NK-92 (cell line): ENCODE measurements around the gene ADAMTS17.

Experiments used
- DNase-seq: peaks from one replicate; lab custom pipeline; 2025; ENCODE audit not compliant: unreplicated experiment; lab: John Stamatoyannopoulos, UW

The ADAMTS17 gene

DNA sequence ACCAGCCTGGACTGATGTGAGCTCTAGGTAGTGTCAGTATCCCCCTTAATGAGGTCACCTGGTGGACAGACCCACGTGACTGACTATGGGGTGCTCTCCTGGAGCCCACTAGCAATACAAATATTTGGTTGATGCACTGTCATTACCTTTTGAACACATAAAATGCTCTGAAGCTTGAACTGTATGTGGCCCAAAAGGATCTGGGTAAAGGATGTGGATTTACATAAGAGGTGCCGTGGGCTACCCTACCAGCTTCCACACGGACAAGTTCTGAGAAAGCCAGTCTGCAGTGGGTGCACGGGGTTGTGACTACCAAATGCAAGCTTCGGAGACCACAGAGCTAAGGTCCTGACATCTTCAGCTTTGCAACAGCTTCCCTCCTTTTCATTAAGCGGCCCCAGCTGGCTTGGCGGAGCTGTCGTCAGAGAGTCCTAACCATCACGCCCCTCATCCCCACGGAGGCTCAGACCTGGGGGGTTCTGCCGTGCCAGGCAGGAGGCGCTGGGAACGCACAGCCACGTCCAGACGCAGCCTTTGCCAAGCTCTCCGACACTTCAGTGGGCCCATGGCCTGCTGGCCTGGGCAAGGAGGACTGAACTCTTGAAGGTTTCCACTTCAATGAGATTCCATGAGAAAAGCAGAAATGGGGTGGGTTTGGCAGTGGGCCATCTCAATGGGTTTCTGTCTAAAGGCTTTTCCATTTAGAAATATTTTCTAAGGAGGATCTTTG, 228.3 kb downstream of the ADAMTS17 start:
- no peak for DNase-seq

DNA sequence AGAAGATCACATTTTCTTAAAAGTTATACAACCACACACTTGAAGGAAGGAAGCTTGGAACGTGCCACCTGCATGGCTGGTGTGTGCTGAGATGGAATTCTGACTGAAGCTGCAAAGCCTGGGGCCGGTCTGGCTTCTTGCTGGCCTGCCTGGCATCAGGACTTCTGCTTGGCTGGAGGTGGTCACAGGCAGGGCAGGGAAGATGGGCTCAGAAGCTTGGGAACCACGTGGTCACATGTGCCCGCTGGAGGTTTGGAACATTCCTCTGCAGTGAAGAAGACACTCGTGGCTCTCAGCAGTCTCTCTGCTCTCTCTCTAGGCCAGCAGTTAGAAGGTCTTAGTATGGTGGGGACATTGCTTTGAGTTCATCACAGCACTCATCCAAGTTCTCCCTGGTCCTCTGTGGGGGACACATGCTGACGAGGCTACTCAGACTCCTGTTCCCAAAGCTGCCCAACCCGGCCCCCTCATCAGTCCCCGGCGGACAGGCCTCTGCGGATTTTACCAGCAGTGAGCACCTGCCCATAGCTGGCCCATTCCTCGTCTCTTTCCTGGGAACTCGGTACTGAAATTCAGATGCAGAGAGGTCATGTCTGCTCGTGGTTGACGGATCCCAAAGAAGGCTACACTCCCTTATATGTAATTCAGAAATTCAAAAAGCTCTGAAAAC, 229.0 kb downstream of the ADAMTS17 start:
- DNase-seq = no peak

DNA sequence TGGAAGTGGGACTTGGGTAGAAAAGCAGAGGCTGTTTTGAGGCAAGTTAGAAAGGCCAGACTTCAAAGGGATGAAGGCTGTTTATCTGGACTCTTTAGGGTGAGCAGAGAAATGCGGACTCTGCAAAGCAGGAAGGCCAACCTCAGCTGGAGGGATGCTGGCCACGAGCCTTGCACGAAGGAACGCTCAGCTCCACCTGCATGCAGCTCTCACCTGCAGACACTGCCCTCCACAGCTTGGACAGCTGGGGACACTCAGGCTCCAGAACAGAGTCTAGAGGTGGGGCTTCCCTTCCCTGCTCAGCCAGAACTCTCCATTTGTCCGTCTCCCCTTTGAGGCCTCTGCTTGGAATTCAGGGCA, 229.7 kb downstream of the ADAMTS17 start:
- no peak for DNase-seq

DNA sequence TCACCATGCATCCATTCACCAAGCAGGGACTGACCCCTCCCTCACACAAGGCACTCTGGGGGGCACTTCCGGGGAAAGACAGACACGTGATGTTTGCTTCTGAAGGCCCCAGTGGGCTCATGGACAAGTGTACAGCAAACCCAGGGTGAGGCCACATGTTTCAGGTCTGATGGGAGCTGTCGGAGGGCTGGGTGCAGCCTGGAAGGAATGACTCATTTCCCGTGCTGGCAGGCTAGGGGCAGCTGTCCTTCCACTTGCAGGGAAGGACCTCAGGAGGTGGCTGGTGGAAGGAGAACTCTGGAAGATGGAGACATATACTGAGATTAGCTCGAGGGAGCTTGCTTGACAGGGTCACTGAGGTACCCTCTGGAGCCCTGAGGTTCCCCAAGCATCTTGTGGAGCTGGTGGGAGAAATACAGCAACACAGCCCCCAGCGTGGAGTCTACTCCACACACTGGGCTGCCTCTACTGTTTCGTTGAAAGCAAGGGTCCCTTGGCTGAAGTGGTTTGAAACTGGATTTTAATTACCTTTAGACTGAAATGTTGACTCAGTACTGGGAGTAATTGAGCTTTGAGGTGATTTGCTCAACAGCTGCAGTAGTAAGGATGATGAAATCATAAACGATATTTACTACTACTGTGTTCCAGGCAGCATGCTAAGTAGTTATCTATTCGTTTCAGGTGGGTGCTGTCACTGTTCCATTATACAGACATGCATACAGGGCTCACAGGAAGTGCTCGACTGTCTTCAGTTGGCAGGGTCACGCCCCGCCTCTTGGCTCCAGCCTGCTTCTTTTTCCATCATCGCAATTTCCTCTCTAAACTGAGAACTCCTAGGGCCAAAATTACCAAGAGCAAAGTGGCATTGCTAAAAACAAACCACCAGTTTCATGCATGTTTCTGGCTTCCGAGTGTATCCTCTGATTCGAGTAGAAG, 230.4 kb downstream of the ADAMTS17 start:
- DNase-seq = no peak

DNA sequence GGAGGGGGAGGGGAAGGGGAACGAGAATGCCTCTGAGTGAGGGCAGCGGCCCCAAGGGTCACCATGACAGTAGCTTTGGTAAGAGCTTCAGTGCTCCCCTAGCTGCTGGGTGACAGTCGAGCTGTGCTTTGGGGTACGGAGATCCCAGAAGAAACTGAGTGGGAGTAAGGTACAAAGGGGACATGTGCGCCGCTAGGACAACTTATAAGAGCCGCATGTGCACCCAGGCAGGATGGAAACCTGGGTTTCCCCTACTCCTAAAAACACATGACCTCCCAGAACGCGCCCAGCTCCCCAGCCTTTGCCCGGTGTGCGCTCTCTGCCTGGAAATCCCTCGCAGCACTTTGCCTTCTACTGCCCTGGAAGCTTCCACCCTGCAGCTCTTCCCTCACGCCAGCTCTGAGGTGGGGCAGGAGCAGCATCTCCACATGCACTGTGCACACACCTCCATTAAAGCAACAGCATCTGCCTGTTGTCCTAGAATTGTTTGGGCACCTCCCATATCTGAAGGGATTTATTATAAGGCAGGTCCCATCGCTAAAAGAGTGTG, 232.2 kb downstream of the ADAMTS17 start:
- DNase-seq = no peak

DNA sequence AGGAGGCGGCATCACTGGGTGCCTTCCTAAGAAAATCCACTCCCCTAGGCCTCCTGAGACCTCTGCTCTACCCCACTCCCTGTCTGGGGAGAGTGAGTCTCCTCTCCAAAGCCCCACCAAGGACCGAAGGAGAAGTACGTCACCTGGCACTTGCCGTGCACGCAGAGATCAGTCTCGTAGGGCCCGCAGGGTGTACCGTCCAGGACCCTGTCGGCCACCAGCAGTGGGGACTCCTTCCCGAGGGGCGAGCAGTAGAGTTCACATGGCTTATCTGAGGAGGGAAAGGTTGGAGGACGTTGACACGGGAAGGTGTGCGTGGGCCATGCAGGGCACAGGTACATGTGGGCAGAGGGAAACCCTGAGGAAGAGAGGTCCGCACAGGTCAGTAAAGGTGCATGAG, 232.9 kb downstream of the ADAMTS17 start:
- DNase-seq = no peak

DNA sequence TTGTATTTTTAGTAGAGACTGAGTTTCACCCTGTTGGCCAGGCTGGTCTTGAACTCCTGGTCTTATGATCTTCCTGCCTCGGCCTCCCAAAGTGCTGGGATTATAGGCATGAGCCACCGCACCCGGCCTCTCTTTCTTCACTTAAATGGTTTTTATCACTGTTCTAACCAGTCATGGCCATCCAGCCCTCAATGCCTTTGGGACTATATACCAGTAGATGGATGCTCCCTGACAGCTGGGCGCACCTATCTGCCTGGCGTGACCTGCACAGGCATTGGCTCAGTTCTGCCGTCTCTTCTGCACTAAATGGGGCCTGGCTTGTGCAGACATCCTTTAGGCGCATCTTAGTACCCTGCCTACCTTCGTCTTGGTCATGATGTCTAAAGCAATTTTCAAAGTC, 233.4 kb downstream of the ADAMTS17 start:
- DNase-seq = no peak

DNA sequence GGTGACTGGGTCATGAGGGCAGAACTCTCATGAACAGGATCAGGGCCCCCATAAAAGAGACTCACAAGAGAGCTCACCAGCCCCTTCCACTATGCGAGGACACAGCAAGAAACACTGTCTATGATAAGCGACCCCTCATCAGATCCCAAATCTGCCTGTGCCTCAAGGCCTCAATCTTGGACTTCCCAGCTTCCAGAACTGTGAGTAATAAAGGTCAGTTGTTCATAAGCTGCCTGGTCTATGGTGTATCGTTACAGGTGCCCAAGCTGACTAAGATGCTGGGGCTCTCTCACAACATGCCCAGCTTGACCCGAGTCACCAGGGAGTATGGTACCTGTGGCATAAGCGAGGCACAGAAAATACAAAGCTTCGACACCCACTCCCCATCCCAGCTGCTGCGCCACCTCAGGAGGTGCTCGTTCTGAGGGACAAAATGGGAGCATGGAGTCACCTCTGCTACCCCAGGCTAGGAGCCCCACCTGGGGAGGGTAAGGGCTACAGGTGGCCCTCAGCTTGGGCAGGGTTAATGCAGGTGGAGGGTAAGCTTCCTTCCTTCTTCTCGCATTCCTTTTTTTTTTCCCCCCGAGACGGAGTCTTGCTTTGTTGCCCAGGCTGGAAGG, 234.1 kb downstream of the ADAMTS17 start:
- DNase-seq = no peak

DNA sequence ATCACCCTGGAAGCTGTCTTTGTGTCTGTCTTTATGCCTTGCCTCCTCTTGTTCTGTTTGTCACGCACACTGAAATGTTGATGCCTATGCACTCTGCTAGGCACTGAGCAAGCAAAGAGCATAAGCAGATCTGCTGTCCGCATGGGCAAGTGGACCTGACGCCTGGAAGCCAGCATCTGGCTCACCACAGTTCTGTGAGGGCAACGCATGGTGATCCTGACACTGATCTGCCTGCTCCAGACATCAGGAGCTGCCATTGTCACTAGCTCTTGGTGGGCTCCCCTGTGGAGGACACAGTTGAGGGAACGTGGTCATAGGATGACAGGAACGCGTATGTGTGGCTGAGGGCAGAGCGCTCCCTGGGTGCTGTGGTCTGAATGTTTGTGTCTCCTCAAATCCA, 234.6 kb downstream of the ADAMTS17 start:
- DNase-seq = no peak

DNA sequence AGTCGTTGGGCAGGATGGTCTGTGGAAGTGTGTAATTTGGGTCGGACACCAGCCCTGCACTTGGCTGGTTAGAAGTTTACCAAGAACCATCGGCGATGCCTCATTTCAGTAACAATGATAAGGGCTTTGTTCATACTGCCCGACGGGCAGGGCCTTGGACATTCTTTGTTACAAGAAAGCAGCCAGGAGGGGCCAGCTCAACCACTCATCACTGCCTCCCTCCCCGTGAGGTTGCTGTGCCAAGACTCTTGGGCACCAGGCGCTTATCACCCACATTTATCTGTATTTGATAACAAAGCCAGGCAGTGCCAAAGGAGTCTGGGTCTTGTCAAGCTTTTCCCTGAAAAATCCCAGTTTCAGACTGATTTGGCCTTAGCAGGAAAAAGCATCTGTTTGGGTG, 235.0 kb downstream of the ADAMTS17 start:
- no peak for DNase-seq

DNA sequence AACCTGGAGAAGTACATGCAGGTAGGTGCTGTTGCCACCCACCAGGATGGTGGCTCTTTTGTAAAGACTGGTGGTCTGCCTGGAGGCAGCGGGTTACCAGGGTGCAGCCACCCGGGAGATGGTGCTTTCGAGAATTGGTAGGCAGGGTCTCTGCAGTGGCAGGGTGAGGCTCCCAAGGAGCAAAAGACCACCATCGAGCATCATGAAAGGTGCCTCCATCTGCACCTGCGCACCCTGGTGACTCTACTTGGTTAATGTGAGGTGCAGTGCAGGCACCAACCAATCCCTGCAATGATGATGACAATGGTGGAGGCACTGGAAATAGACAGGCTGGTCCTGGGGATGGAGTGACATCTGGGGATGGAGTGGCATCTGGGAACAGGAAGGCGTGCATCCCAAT, 236.7 kb downstream of the ADAMTS17 start:
- no peak for DNase-seq

DNA sequence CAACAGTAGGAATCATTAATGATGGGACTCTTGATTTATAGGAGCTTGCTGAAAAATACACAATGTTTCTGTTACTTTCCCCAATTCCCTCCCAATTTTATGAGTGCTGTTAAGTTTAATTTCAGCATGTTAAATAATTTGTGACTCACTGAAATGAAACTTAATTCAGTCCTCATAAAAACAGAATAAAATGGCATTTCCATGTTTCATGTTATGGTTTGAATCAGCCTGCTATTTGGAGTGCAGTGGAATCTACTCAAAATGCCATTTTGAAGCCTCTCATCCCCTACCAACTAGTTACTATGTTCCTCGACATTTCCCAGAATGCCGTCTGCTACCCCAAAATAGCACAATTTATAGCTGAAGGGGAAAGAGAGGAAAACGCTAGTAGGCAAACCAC, 237.5 kb downstream of the ADAMTS17 start:
- no peak for DNase-seq

DNA sequence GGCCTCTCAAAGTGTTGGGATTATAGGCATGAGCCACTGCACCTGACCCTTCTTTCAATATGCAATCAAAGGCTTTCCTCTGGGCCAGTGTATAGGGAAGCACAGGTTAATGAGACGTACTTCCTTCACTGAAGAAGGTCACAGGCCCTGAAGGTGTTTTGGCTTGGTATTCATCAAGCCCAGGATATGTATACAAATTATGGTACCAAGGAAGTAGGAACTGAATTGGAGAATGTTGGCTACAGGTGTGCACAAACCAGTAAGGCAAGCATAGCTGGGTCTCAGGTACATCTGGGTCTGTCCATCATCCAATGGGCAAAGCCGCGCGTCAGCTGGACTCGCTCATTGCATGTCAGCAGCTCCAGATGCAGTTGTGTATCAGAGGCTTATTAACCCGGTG, 237.9 kb downstream of the ADAMTS17 start:
- no peak for DNase-seq

DNA sequence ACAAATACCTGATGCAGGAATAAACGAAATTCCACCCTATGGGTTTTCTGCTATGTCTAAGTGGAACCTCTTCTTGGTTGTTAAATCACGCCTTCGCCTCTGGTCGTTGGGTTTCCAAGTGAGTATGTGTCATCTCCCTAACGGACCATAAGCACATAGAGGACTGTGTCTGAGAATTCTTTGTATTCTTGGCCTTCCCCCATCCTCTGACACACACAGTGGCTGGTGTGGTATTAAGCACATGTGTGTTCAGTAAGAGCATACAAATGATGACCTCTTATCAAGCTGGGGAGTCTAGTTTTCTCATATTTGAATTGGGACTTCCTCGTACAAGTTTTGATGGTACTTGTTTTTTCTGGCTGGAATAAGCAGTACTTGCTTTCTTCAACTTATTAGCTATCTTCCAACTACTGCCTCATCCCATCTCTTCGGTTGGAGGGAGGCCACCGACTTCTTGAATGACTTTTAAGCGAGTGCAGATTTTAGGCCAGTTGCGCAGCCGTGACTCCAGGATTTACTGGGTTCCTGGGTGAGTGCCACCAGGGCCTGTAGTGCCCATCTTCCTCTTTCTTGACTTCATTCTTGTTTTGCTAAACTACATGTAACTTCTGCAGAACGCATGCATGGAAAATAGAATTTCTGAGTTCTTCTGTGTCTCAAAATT, 240.2 kb downstream of the ADAMTS17 start:
- DNase-seq = no peak

DNA sequence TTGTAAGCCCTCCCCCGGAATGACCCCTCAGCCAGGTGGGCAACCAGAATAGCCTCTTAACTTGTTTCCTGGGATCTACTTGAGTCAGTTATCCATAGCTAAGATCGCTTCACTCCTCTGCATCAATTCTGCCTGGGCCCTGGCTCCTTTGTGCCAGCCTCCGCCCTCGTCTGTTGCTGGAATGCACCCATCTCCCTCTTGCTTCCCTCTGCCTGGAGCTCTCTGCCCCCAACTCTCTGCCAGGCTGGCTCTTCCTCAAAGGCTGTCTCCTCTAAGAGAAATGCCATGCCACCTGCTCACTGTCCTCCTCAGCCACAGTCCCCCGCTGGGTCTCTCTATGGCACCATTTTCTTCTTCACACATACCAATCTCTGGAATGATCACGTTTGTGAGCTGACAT, 240.8 kb downstream of the ADAMTS17 start:
- DNase-seq = no peak

DNA sequence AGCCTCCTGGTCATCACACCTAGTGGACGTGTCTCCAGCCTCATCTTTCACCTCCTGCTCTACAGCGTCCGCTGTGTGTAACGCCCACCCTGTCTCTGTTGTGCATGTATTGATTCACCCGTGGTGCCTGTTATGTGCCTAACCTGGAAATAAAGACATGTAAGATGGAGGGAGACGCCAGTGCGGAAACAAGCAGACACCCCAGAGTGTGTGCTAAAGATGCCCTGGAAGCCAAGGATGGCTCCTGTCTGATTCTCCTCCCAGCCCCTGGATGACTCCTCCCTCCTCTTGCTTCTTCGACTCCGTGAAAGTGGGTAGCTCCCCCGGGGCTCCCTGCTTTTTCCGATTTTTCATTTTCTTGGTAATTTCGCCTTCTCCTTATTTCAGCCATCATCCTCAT, 241.8 kb downstream of the ADAMTS17 start:
- no peak for DNase-seq

DNA sequence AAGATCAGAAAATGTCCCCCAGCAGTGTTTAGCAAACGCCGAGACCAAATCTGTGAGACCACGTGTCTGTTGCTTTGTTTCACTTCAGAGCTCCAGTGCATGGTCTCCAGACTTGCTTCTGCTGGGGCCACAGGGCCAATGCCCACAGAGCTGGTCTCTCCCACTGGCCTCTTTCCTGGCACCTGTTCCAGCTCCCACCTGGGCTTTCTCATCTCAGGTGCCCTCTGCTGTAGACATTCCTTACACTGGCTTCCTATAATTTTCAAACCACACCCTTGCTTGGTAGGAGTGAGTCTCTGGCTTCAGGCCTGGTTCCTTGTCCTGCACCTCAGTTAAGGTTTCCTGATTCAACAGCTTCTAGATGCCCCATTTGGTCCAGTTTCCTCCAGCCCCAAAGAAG, 243.1 kb downstream of the ADAMTS17 start:
- DNase-seq = no peak

DNA sequence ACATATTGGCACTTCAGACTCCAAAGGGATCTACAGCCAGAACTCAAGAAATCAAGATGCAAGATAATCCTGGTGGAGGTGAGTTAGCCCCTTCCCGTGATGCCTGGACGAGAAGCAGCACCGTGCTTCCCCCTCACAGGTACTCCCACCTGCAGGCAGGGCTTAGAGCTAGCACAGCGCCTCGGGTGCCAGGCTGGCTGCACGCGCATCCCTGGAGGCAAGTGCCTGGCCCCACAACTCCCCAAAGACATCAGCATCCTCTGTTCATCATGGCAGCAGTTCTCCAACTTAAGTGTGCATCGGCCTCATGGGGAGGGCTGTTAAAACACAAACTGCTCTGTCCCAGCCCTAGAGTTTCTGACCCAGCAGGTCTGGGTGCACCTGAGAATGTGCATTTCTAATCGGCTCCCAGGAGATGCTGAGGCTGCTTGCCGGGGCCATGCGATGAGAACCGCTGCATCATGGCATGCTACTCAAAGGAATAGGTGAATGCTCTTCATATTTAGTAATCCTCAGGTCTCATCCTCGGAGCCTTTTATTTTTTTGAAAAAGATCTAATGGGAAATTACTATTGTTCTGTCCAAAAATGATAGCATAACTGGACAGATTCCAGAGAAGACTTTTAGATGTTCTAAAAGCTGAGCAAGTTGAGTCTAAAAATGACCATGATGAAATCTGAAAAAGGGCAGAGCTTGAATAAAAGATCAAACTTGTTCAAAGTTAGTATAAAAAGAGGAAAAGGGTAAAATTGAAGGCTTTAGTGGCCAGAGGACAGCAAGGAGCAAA, 244.2 kb downstream of the ADAMTS17 start:
- DNase-seq = no peak

DNA sequence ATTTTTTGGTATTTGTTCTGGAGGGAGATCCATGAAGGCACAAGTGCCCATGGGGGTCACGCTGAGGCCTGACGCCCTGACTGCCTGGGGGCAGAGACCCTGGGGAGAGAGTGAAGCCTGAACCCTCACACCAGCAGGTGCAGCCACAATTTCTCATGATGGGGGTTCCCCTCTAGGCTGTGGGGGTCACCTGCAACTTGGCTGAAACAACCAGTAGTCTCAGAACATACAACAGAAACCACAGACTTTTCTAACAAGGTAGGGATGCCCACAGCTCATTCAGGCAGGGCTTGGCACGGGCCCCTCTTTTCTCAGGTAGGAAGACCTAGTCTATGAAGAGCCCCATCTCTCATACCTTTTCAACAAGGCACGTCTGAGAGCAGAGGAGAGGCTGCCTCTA, 245.1 kb downstream of the ADAMTS17 start:
- no peak for DNase-seq

DNA sequence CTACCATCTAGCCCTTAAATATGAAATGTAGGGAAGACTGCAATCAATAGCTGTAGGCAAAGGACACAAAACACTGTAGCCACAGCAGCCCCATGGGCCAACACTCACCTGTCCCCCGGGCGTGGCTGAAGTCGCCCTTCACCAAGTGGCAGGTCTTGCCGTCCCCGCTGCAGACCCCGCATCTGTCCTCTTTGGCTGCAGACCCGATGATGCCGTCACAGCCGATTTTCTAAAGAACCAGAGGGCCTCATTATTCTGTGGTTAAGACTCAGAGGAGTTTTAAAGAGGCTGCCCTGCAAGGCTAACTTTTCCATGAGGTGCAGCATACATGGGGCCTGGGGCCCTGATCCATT, 245.6 kb downstream of the ADAMTS17 start:
- DNase-seq = no peak
